HEK293 (cell line): ENCODE results near the gene DSCAM.

Source experiments
- CTCF ChIA-PET: fragments of 350-600 bp; formaldehyde crosslinking; extraction: SDS; loops from one replicate; lab custom pipeline; 2021; ENCODE audit warnings: antibody characterized with exemption; lab: Yijun Ruan, JAX
- POLR2A ChIA-PET: fragments of 300-600 bp; formaldehyde crosslinking; extraction: SDS; loops from one replicate; lab custom pipeline; 2020; ENCODE audit warnings: antibody characterized with exemption, inconsistent platforms; lab: Yijun Ruan, JAX
- H3K27ac ChIP-seq: fragments of 200-500 bp; sonication (Bioruptor generic); 2 replicates; pipeline ENCODE4 v1.5.1; 2014; ENCODE audit warnings: low read depth, low read length, control low read depth, inconsistent platforms; ENCODE audit errors: extremely low read depth
- H3K36me3 ChIP-seq, 2 experiments: fragments of 200-500 bp in 1 of 2; sonication (Bioruptor generic) in 1 of 2; 1 replicate in 1 of 2; 2 replicates in 1 of 2; pipeline ENCODE4 v1.5.1; 2014 to 2017; ENCODE audit warnings: inconsistent platforms in 2 of 2, low read length in 2 of 2; ENCODE audit not compliant: control insufficient read depth in 2 of 2, insufficient read depth in 1 of 2
- H3K4me1 ChIP-seq: fragments of 200-500 bp; sonication (Bioruptor generic); 2 replicates; pipeline ENCODE4 v1.5.1; 2014; ENCODE audit warnings: mild to moderate bottlenecking, low read length, inconsistent platforms; ENCODE audit not compliant: control insufficient read depth, insufficient read depth
- H3K4me3 ChIP-seq: 2 replicates; pipeline ENCODE4 v1.5.1; 2011; ENCODE audit warnings: low read depth, mild to moderate bottlenecking, control low read depth, low read length, moderate library complexity
- H3K9me3 ChIP-seq: fragments of 200-500 bp; sonication (Bioruptor generic); 2 replicates; pipeline ENCODE4 v1.5.1; 2014; ENCODE audit warnings: low read depth, low read length, inconsistent platforms; ENCODE audit not compliant: control insufficient read depth, insufficient read depth
- ZNF114 ChIP-seq: fragments of 450-650 bp; formaldehyde crosslinking; IDR thresholded peaks from 2 replicates; pipeline ENCODE4 v1.5.0; 2017; ENCODE audit warnings: missing biosample characterization, missing genetic modification characterization
- ZNF366 ChIP-seq: fragments of 450-650 bp; formaldehyde crosslinking; conservative IDR thresholded peaks from 2 replicates; pipeline ENCODE4 v1.5.1; 2016; ENCODE audit warnings: missing biosample characterization, missing genetic modification characterization
- ZNF404 ChIP-seq: fragments of 450-650 bp; formaldehyde crosslinking; IDR thresholded peaks from 2 replicates; pipeline ENCODE4 v1.5.1; 2017; ENCODE audit warnings: missing biosample characterization, missing genetic modification characterization
- ZNF501 ChIP-seq: fragments of 450-650 bp; formaldehyde crosslinking; IDR thresholded peaks from 2 replicates; pipeline ENCODE4 v1.5.1; 2016; ENCODE audit warnings: missing biosample characterization, missing genetic modification characterization
- ZNF585B ChIP-seq: fragments of 450-650 bp; formaldehyde crosslinking; IDR thresholded peaks from 2 replicates; pipeline ENCODE4 v1.5.1; 2016; ENCODE audit warnings: missing biosample characterization, missing genetic modification characterization
- ZNF610 ChIP-seq: fragments of 450-650 bp; formaldehyde crosslinking; IDR thresholded peaks from 2 replicates; pipeline ENCODE4 v1.5.1; 2016; ENCODE audit warnings: missing biosample characterization, missing genetic modification characterization, borderline replicate concordance
- ZNF747 ChIP-seq: fragments of 450-650 bp; formaldehyde crosslinking; IDR thresholded peaks from 2 replicates; pipeline ENCODE4 v1.5.1; 2016; ENCODE audit warnings: missing biosample characterization, missing genetic modification characterization
- TF ChIP-seq, protein P1 (sequence below): fragments of 450-650 bp; formaldehyde crosslinking; IDR thresholded peaks from 2 replicates; pipeline ENCODE4 v1.5.1; 2017; ENCODE audit warnings: missing biosample characterization, missing genetic modification characterization
- TF ChIP-seq, protein P2 (sequence below): fragments of 450-650 bp; formaldehyde crosslinking; IDR thresholded peaks from 2 replicates; pipeline ENCODE4 v1.5.1; 2016; ENCODE audit warnings: missing biosample characterization, missing genetic modification characterization, low read depth
- TF ChIP-seq, protein P3 (sequence below): fragments of 450-650 bp; formaldehyde crosslinking; IDR thresholded peaks from 2 replicates; pipeline ENCODE4 v1.5.1; 2016; ENCODE audit warnings: missing biosample characterization, missing genetic modification characterization
- TF ChIP-seq, protein P4 (sequence below): fragments of 450-650 bp; formaldehyde crosslinking; IDR thresholded peaks from 2 replicates; pipeline ENCODE4 v1.5.1; 2016; ENCODE audit warnings: missing biosample characterization, missing genetic modification characterization
- TF ChIP-seq, protein P5 (sequence below): fragments of 450-650 bp; formaldehyde crosslinking; IDR thresholded peaks from 2 replicates; pipeline ENCODE4 v1.5.1; 2016; ENCODE audit warnings: missing biosample characterization, missing genetic modification characterization

Gene DSCAM

DNA sequence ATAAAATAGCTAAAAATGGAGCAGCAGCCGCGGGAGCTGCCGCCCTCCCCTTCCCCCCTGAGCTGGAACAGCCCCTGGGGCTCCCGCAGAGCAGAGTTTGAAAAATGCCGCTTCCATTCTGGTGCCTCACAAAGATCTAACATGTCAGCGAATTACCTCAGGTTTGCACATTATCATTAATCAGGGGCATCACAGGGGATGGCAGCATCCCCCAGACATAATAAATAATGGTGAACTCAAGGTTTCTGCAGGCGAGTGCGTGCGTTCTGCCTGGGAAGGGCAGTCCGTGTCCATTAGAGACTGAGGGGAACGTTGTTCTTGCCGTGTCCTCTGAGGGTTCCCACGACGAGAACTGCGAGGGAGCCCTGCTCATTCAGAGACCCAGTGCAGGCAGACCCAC lies 372.4 kb downstream of the DSCAM start (continued):
- TF ChIP-seq ZNF610: no peak
- TF ChIP-seq, all 188 proteins: peak for 0

DNA sequence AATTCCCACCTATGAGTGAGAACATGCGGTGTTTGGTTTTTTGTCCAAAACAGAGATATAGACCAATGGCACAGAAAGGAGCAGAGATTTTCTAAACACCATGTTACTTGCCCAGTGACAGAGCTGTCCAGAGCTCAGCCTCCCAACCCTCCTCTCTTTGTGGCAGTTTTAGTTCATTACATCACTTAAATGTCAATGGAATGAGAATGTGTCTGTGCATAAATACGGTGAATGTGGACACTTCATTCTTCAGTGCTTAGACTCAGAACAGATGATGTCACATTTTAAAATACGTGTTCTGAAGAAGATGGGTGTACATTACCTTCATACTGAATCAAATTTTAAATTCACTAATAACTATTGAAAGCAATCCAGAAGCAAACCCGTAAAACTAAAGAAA lies 374.9 kb downstream of the DSCAM start:
- H3K4me1 ChIP-seq: no peaks in the 10 kb centered on the region
- POLR2A ChIA-PET: no interaction called here
- no peaks in the 10 kb centered on the region for H3K36me3 ChIP-seq
- CTCF ChIA-PET: interaction anchor here (1.9 kb wide), 1 partner anchor 41 kb away, joined by 4 read pairs; no protein-coding TSS in a partner anchor
- H3K9me3 ChIP-seq: no peaks in the 10 kb centered on the region
- no peak overlapping the region for H3K27ac ChIP-seq
- TF ChIP-seq, protein P1, sequence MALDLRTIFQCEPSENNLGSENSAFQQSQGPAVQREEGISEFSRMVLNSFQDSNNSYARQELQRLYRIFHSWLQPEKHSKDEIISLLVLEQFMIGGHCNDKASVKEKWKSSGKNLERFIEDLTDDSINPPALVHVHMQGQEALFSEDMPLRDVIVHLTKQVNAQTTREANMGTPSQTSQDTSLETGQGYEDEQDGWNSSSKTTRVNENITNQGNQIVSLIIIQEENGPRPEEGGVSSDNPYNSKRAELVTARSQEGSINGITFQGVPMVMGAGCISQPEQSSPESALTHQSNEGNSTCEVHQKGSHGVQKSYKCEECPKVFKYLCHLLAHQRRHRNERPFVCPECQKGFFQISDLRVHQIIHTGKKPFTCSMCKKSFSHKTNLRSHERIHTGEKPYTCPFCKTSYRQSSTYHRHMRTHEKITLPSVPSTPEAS: no peak
- TF ChIP-seq ZNF404: no peak
- TF ChIP-seq, protein P2, sequence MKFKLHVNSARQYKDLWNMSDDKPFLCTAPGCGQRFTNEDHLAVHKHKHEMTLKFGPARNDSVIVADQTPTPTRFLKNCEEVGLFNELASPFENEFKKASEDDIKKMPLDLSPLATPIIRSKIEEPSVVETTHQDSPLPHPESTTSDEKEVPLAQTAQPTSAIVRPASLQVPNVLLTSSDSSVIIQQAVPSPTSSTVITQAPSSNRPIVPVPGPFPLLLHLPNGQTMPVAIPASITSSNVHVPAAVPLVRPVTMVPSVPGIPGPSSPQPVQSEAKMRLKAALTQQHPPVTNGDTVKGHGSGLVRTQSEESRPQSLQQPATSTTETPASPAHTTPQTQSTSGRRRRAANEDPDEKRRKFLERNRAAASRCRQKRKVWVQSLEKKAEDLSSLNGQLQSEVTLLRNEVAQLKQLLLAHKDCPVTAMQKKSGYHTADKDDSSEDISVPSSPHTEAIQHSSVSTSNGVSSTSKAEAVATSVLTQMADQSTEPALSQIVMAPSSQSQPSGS: peak; percentile 50; the same call in 1 of the 2 replicates
- no peak for TF ChIP-seq ZNF585B (tag by site-specific recombination)
- TF ChIP-seq, protein P3, sequence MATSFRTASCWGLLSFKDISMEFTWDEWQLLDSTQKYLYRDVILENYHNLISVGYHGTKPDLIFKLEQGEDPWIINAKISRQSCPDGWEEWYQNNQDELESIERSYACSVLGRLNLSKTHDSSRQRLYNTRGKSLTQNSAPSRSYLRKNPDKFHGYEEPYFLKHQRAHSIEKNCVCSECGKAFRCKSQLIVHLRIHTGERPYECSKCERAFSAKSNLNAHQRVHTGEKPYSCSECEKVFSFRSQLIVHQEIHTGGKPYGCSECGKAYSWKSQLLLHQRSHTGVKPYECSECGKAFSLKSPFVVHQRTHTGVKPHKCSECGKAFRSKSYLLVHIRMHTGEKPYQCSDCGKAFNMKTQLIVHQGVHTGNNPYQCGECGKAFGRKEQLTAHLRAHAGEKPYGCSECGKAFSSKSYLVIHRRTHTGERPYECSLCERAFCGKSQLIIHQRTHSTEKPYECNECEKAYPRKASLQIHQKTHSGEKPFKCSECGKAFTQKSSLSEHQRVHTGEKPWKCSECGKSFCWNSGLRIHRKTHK (tag by site-specific recombination): no peak
- no peak overlapping the region for H3K4me3 ChIP-seq

DNA sequence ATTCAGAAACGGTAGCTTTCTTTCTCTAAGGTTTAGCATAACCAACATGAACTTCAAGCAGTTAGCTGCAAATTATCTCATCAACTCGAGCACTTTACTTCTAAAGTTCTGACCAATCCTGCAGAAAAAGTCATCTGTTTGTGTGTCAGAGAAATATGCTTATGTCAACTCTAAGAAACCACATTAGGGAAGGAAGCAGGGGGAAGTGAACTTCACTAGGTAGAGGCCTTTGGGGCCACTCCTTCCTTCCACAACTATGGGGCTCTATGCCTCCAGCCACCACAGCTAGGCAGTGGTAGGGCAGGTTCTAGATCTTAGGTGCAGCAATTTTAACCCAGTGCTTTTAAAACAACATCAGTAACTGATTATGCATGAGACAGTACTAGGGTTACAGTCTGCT lies 375.9 kb downstream of the DSCAM start:
- H3K4me1 ChIP-seq: no peaks in the 10 kb centered on the region
- H3K27ac ChIP-seq: no peak overlapping the region
- no peak overlapping the region for H3K4me3 ChIP-seq
- POLR2A ChIA-PET: no interaction called here
- TF ChIP-seq, protein P4, sequence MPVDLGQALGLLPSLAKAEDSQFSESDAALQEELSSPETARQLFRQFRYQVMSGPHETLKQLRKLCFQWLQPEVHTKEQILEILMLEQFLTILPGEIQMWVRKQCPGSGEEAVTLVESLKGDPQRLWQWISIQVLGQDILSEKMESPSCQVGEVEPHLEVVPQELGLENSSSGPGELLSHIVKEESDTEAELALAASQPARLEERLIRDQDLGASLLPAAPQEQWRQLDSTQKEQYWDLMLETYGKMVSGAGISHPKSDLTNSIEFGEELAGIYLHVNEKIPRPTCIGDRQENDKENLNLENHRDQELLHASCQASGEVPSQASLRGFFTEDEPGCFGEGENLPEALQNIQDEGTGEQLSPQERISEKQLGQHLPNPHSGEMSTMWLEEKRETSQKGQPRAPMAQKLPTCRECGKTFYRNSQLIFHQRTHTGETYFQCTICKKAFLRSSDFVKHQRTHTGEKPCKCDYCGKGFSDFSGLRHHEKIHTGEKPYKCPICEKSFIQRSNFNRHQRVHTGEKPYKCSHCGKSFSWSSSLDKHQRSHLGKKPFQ: no peak
- no peak for TF ChIP-seq ZNF366 (tag by site-specific recombination)
- TF ChIP-seq ZNF501 (tag by site-specific recombination): no peak
- TF ChIP-seq ZNF114 (tag by site-specific recombination): no peak
- TF ChIP-seq, protein P5, sequence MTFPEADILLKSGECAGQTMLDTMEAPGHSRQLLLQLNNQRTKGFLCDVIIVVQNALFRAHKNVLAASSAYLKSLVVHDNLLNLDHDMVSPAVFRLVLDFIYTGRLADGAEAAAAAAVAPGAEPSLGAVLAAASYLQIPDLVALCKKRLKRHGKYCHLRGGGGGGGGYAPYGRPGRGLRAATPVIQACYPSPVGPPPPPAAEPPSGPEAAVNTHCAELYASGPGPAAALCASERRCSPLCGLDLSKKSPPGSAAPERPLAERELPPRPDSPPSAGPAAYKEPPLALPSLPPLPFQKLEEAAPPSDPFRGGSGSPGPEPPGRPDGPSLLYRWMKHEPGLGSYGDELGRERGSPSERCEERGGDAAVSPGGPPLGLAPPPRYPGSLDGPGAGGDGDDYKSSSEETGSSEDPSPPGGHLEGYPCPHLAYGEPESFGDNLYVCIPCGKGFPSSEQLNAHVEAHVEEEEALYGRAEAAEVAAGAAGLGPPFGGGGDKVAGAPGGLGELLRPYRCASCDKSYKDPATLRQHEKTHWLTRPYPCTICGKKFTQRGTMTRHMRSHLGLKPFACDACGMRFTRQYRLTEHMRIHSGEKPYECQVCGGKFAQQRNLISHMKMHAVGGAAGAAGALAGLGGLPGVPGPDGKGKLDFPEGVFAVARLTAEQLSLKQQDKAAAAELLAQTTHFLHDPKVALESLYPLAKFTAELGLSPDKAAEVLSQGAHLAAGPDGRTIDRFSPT (tag by site-specific recombination): no peak
- no peak for TF ChIP-seq ZNF747 (tag by site-specific recombination)
- TF ChIP-seq, all 188 proteins: peak for 0
- Histone ChIP-seq H3K36me3 (no peaks in the 10 kb centered on the region), H3K9me3 (no peaks in the 10 kb centered on the region)
- CTCF ChIA-PET: interaction anchor here (0.6 to 1.9 kb wide), 7 partner anchors 10 to 617 kb away, joined by 3 to 4 read pairs (median 3); no protein-coding TSS in a partner anchor
